ENCODE results near the gene GLTP. TPM values are rescaled to one million over a fixed set of nuclear protein-coding genes. Genes with fewer than 3 reads are reported as not detected.

GLTP gene
- total and polyA plus RNA-seq, 2 of the 13 experiments (the other 11 are each of a cell fraction or from before 2014, with no cell fraction given): 10.7 to 12.9 TPM

- H3K79me2 ChIP-seq (ENCODE audit: insufficient read depth, low read length): no peaks in the 10 kb centered on the region
- H3K36me3 ChIP-seq (replicated peaks in 1 of 2; ENCODE audit: control insufficient read depth in 1 of 2, insufficient read depth in 2 of 2, low read length in 2 of 2): no peaks in the 10 kb centered on the region
- H3K4me3 ChIP-seq (replicated peaks in 1 of 3; ENCODE audit: insufficient read depth in 1 of 3, low read depth in 2 of 3, low read length in 3 of 3): peak overlapping the region in 1 of 3 experiments; percentile 52; a peak in 2 of 6 replicates
- ChIA-PET CTCF (ENCODE audit: low intra/inter-chr PET ratio, low total read pairs) (no interaction called here), POLR2A (interaction anchor here (0.6 to 2.5 kb wide), 6 partner anchors 10 to 188 kb away, joined by 3 to 11 read pairs (median 6); no protein-coding TSS in a partner anchor)
- H2AFZ ChIP-seq (ENCODE audit: low read length): no peak overlapping the region
- H3K9me3 ChIP-seq (ENCODE audit: low read length): no peaks in the 10 kb centered on the region
- peak; percentile 95 for FAIRE-seq
- H3K27ac ChIP-seq (ENCODE audit: extremely low read length, insufficient read depth, low read length): peak overlapping the region; percentile 87
- 37% methylated on average over 5 of the region's 9 CpGs for WGBS (ENCODE audit: low lambda C conversion rate)
- no peaks in the 10 kb centered on the region for H3K27me3 ChIP-seq (ENCODE audit: control insufficient read depth in 1 of 2, insufficient read depth in 2 of 2, low read length in 2 of 2)
- H3K9ac ChIP-seq (ENCODE audit: insufficient read depth, low read depth, low read length): peak overlapping the region; percentile 68
- H3K4me2 ChIP-seq (ENCODE audit: low read depth, low read length): peak overlapping the region; percentile 70
- DNase-seq (ENCODE audit: low spot score): peak; percentile 97
- peak; percentile 96 for ATAC-seq
- peaks cover 59% of the 10 kb centered on the region for H3K4me1 ChIP-seq (ENCODE audit: insufficient read depth, low read length)
- no peaks in the 10 kb centered on the region for H4K20me1 ChIP-seq (ENCODE audit: insufficient read depth, low read length)
- intact Hi-C loops (cut with micrococcal nuclease; ENCODE audit: unreplicated experiment): no loop called here
- in situ Hi-C loops (cut with HindIII; ENCODE audit: extremely low pct_ligation_motif_present, low pct_unique_long_range_greater_than_20kb): no loop called here
- no TSS peak for BruUV-seq (replicated peaks)
- TF ChIP-seq IRF2 (CRISPR knock-in tag; IDR thresholded peaks at IDR 0.05): peak; percentile 70; the same call in 1 of the 2 replicates
- TF ChIP-seq RBM22 (optimal IDR thresholded peaks at IDR 0.05; ENCODE audit: low read length): no peak
- TF ChIP-seq GATA4 (IDR thresholded peaks at IDR 0.05; ENCODE audit: borderline replicate concordance, low read depth): 0 out of 2 replicates have a peak, but pooled peaks have one; percentile 42
- TF ChIP-seq TOPORS (CRISPR knock-in tag; IDR thresholded peaks at IDR 0.05): peak; percentile 47; the same call in 1 of the 2 replicates
- no peak for TF ChIP-seq POLR2G (IDR thresholded peaks at IDR 0.05; ENCODE audit: low read depth, low read length)
- no peak for TF ChIP-seq ATRX (CRISPR knock-in tag; IDR thresholded peaks at IDR 0.05; ENCODE audit: borderline replicate concordance)
- TF ChIP-seq, protein P1, sequence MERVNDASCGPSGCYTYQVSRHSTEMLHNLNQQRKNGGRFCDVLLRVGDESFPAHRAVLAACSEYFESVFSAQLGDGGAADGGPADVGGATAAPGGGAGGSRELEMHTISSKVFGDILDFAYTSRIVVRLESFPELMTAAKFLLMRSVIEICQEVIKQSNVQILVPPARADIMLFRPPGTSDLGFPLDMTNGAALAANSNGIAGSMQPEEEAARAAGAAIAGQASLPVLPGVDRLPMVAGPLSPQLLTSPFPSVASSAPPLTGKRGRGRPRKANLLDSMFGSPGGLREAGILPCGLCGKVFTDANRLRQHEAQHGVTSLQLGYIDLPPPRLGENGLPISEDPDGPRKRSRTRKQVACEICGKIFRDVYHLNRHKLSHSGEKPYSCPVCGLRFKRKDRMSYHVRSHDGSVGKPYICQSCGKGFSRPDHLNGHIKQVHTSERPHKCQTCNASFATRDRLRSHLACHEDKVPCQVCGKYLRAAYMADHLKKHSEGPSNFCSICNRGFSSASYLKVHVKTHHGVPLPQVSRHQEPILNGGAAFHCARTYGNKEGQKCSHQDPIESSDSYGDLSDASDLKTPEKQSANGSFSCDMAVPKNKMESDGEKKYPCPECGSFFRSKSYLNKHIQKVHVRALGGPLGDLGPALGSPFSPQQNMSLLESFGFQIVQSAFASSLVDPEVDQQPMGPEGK (CRISPR knock-in tag; IDR thresholded peaks at IDR 0.05): peak; percentile 47; the same call in 1 of the 2 replicates
- no peak for TF ChIP-seq ARNT (IDR thresholded peaks at IDR 0.05)
- no peak for TF ChIP-seq POLR2AphosphoS2 (IDR thresholded peaks at IDR 0.05; ENCODE audit: low read depth, low read length)
- no peak for TF ChIP-seq RBM39 (IDR thresholded peaks at IDR 0.05; ENCODE audit: low read depth, low read length, poor library complexity, severe bottlenecking)
- peak; percentile 75 for TF ChIP-seq MAX (IDR thresholded peaks at IDR 0.05)
- TF ChIP-seq ZNF660 (CRISPR knock-in tag; IDR thresholded peaks at IDR 0.05; ENCODE audit: borderline replicate concordance, low read depth): no peak
- peak; percentile 83 for TF ChIP-seq MEF2D (CRISPR knock-in tag; IDR thresholded peaks at IDR 0.05)
- 0 out of 2 replicates have a peak, but pooled peaks have one; percentile 38 for TF ChIP-seq ZFP37 (CRISPR knock-in tag; IDR thresholded peaks at IDR 0.05; ENCODE audit: borderline replicate concordance)
- TF ChIP-seq RELA (CRISPR knock-in tag; IDR thresholded peaks at IDR 0.05): no peak
- TF ChIP-seq ZNF367 (CRISPR knock-in tag; IDR thresholded peaks at IDR 0.05; ENCODE audit: borderline replicate concordance): no peak
- TF ChIP-seq EP300 (IDR thresholded peaks at IDR 0.05; ENCODE audit: low read depth in 2 of 2, low read length in 2 of 2): peak in 1 of 2 experiments; percentile 89; a peak in 2 of 4 replicates
- peak; percentile 67 for TF ChIP-seq EP300 (CRISPR knock-in tag; IDR thresholded peaks at IDR 0.05; ENCODE audit: borderline replicate concordance)
- no peak; the same call in 1 of the 2 replicates for TF ChIP-seq ZNF414 (CRISPR knock-in tag; IDR thresholded peaks at IDR 0.05)
- TF ChIP-seq ZNF563 (CRISPR knock-in tag; IDR thresholded peaks at IDR 0.05): peak; percentile 66; the same call in 1 of the 2 replicates
- TF ChIP-seq ZFYVE20 (CRISPR knock-in tag; IDR thresholded peaks at IDR 0.05; ENCODE audit: borderline replicate concordance, low read depth): no peak
Observed at GRCh38 chr12:109863847-109864712, 16.3 kb downstream of the GLTP start.
